ENCODE data around the gene SNRNP70. TPM values are rescaled to one million over a fixed set of nuclear protein-coding genes. Genes with fewer than 3 reads are reported as not detected.

The SNRNP70 gene
- total RNA-seq, 3 donors from 2014 or later = 222 to 444 (median 316) TPM

- H3K4me3 ChIP-seq = no peak within 1 kb of the TSS
- no peaks in the 10 kb centered on the region for H3K36me3 ChIP-seq
- DNase-seq (ENCODE audit: low spot score in 2 of 2) = no peak
- no peaks in the 10 kb centered on the region for H3K9me3 ChIP-seq
- H3K27me3 ChIP-seq = no peaks in the 10 kb centered on the region
- peak within 1 kb of the TSS in 1 of 2 donors; percentile 63 for H3K27ac ChIP-seq
- intact Hi-C loops (cut with DNase I; ENCODE audit: low total_unique reads) = no loop called here
- TF ChIP-seq CTCF (IDR thresholded peaks at IDR 0.05) (no peak), POLR2A (IDR thresholded peaks at IDR 0.05) (no peak), POLR2AphosphoS5 (IDR thresholded peaks at IDR 0.05) (no peak)
- peaks cover 4 to 10% of the 10 kb centered on the region in 2 donors for H3K4me1 ChIP-seq
These were observed 70.0 kb downstream of the SNRNP70 start, which contains the start of gene HRC for GRCh38 chr19:49155005-49155819. Gene HRC (minus strand): TSS chr19:49155396. CDS start chr19:49155237, 159 bp downstream.

GRCh38 chr19:49155820-49156346, 70.6 kb downstream of the SNRNP70 start:
- Histone ChIP-seq H3K9me3 (no peaks in the 10 kb centered on the region), H3K27ac (peak overlapping the region in 1 of 2 donors; percentile 63), H3K27me3 (no peaks in the 10 kb centered on the region), H3K36me3 (no peaks in the 10 kb centered on the region), H3K4me1 (peaks cover 4 to 10% of the 10 kb centered on the region in 2 donors), H3K4me3 (no peak overlapping the region)
- TF ChIP-seq CTCF (IDR thresholded peaks at IDR 0.05) (no peak), POLR2A (IDR thresholded peaks at IDR 0.05) (no peak), POLR2AphosphoS5 (IDR thresholded peaks at IDR 0.05) (no peak)
- intact Hi-C loops (cut with DNase I; ENCODE audit: low total_unique reads) = no loop called here
- DNase-seq (ENCODE audit: low spot score in 2 of 2) = no peak

- Histone ChIP-seq H3K4me3 (peak within 1 kb of the TSS; percentile 80 to 90 (median 83)), H3K36me3 (no peaks in the 10 kb centered on the region), H3K27ac (peak within 1 kb of the TSS; percentile 86), H3K27me3 (no peaks in the 10 kb centered on the region), H3K9me3 (no peaks in the 10 kb centered on the region), H3K4me1 (peaks cover 0 to 5% of the 10 kb centered on the region in 2 donors)
- peak; percentile 86 to 93 for DNase-seq (ENCODE audit: low spot score in 2 of 2)
- intact Hi-C loops (cut with DNase I; ENCODE audit: low total_unique reads) = no loop called here
- TF ChIP-seq POLR2AphosphoS5 (IDR thresholded peaks at IDR 0.05) (peak in 2 of 3 donors; percentile 59 to 80), CTCF (IDR thresholded peaks at IDR 0.05) (no peak), POLR2A (IDR thresholded peaks at IDR 0.05) (peak; percentile 52)
These were observed 72.4 kb downstream of the SNRNP70 start, which contains the start of gene TRPM4 for GRCh38 chr19:49157445-49158224. Gene TRPM4 (plus strand): TSS chr19:49157792. CDS start chr19:49157867, 75 bp downstream.

Other genes starting within 250 kb of the SNRNP70 start
- 10 to 100 TPM; 13.1 to 18.6 (median 14.6) TPM for gene HSD17B14, start 249.0 kb upstream of the SNRNP70 start, total RNA-seq
- gene PLEKHA4, start 216.8 kb upstream of the SNRNP70 start, total RNA-seq = 10 to 100 TPM in 2 of 3 donors, 1 to 10 TPM in 1; 6.4 to 25.6 (median 22.4) TPM
- gene PPP1R15A, start 213.0 kb upstream of the SNRNP70 start, total RNA-seq = 10 to 100 TPM; 59.6 to 74.2 (median 65.4) TPM
- under 1 TPM in 2 of 3 donors, not detected in 1; 0.48 to 0.73 TPM for gene TULP2, start 186.7 kb upstream of the SNRNP70 start, total RNA-seq
- 100 to 1,000 TPM; 131 to 333 (median 223) TPM for gene NUCB1, start 185.1 kb upstream of the SNRNP70 start, total RNA-seq
- gene DHDH, start 151.8 kb upstream of the SNRNP70 start, total RNA-seq = 1 to 10 TPM in 1 of 3 donors, under 1 TPM in 1, not detected in 1; 0.96 to 1.3 TPM
- 10 to 100 TPM; 34.2 to 56.0 (median 36.0) TPM for gene BAX, start 130.6 kb upstream of the SNRNP70 start, total RNA-seq
- gene FTL, start 120.1 kb upstream of the SNRNP70 start, total RNA-seq = over 10,000 TPM in 1 of 3 donors, 1,000 to 10,000 TPM in 2; 3,861 to 12,429 (median 4,028) TPM
- gene GYS1, start 92.1 kb upstream of the SNRNP70 start, total RNA-seq = 10 to 100 TPM; 24.0 to 26.4 (median 24.6) TPM
- 100 to 1,000 TPM in 1 of 3 donors, 10 to 100 TPM in 2; 74.1 to 104 (median 84.0) TPM for gene RUVBL2, start 91.6 kb upstream of the SNRNP70 start, total RNA-seq
- not detected for gene LHB, start 68.4 kb upstream of the SNRNP70 start, total RNA-seq
- not detected for gene CGB3, start 61.1 kb upstream of the SNRNP70 start, total RNA-seq
- gene CGB2, start 53.6 kb upstream of the SNRNP70 start, total RNA-seq = not detected
- gene CGB1, start 48.6 kb upstream of the SNRNP70 start, total RNA-seq = not detected
- gene CGB5, start 41.6 kb upstream of the SNRNP70 start, total RNA-seq = not detected
- gene CGB8, start 36.3 kb upstream of the SNRNP70 start, total RNA-seq = not detected
- gene CGB7, start 27.7 kb upstream of the SNRNP70 start, total RNA-seq = 1 to 10 TPM in 1 of 3 donors, under 1 TPM in 1, not detected in 1; 0.15 to 2.0 TPM
- gene NTF4, start 20.6 kb upstream of the SNRNP70 start, total RNA-seq = 1 to 10 TPM in 2 of 3 donors, not detected in 1; 3.9 to 6.4 TPM
- gene KCNA7, start 12.8 kb upstream of the SNRNP70 start, total RNA-seq = not detected
- 10 to 100 TPM in 2 of 3 donors, 1 to 10 TPM in 1; 8.5 to 17.6 (median 11.8) TPM for gene LIN7B, start 28.9 kb downstream of the SNRNP70 start, total RNA-seq
- gene C19orf73, start 33.7 kb downstream of the SNRNP70 start, total RNA-seq = 1 to 10 TPM; 3.8 to 5.7 (median 4.6) TPM
- 1 to 10 TPM; 3.4 to 6.2 (median 3.4) TPM for gene PPFIA3, start 34.1 kb downstream of the SNRNP70 start, total RNA-seq
- 1 to 10 TPM in 2 of 3 donors, under 1 TPM in 1; 0.88 to 2.7 (median 1.3) TPM for gene HRC, start 69.9 kb downstream of the SNRNP70 start, total RNA-seq
- 10 to 100 TPM; 13.1 to 34.0 (median 24.3) TPM for gene TRPM4, start 72.3 kb downstream of the SNRNP70 start, total RNA-seq
- 1 to 10 TPM; 1.2 to 2.7 (median 2.0) TPM for gene SLC6A16, start 239.7 kb downstream of the SNRNP70 start, total RNA-seq
- 10 to 100 TPM in 2 of 3 donors, 1 to 10 TPM in 1; 2.9 to 19.7 (median 15.4) TPM for gene CD37, start 250.0 kb downstream of the SNRNP70 start, total RNA-seq